HepG2 (cell line): ENCODE data around the gene TNIP1. TPM values are rescaled to one million over a fixed set of nuclear protein-coding genes. Genes with fewer than 3 reads are reported as not detected.

ENCODE experiments used
- ATAC-seq: fragments of 200-7000 bp; cut with Tn5 transposase; 3 replicates; pipeline ENCODE4 v1.9.1; 2020; ENCODE audit warnings: mild to moderate bottlenecking, moderate library complexity
- BruUV-seq: library from RNA; stranded (reverse); fragments of 400-500 nt; replicated peaks from 2 replicates; lab custom pipeline; 2021; lab: Mats Ljungman, UMichigan
- CTCF ChIA-PET: fragments of 300-600 bp; formaldehyde crosslinking; extraction: SDS; loops from one replicate; lab custom pipeline; 2021; ENCODE audit warnings: low total read pairs, inconsistent platforms, low intra/inter-chr PET ratio; lab: Yijun Ruan, JAX
- POLR2A ChIA-PET: fragments of 350-600 bp; sonication (Branson Sonifier 250); formaldehyde crosslinking; loops from one replicate; lab custom pipeline; 2020; ENCODE audit warnings: antibody characterized with exemption, inconsistent platforms; lab: Yijun Ruan, JAX
- DNase-seq: peaks from one replicate; pipeline ENCODE4 v3.0.0-alpha.2; 2015; ENCODE audit warnings: low spot score
- FAIRE-seq: peaks from 3 replicates; lab custom pipeline; 2011; peaks lifted over from hg19 to GRCh38; lab: Jason Lieb, UNC
- H2AFZ ChIP-seq: one replicate; pipeline ENCODE4 v1.6.1; 2011; ENCODE audit warnings: low read length, inconsistent platforms
- H3K27ac ChIP-seq: fragments of 300-600 bp; 3 replicates; pipeline ENCODE4 v1.8.0; 2011; ENCODE audit warnings: mixed run types, mild to moderate bottlenecking, mixed read lengths, low read length, inconsistent platforms; ENCODE audit not compliant: insufficient read depth; ENCODE audit errors: extremely low read length
- H3K27me3 ChIP-seq, 2 experiments: fragments of 200-600 bp in 1 of 2; 2 replicates in 1 of 2; 3 replicates in 1 of 2; pipeline versions ENCODE4 v1.6.0 to v1.8.0; 2011; ENCODE audit warnings: low read length in 2 of 2, mild to moderate bottlenecking in 2 of 2, moderate library complexity in 2 of 2, inconsistent platforms in 1 of 2; ENCODE audit not compliant: insufficient read depth in 2 of 2, control insufficient read depth in 1 of 2
- H3K36me3 ChIP-seq, 2 experiments: fragments of 200-600 bp in 1 of 2; replicated peaks in 1 of 2; 2 replicates in 1 of 2; 3 replicates in 1 of 2; pipeline versions ENCODE4 v1.5.1 to v1.8.0; 2011; ENCODE audit warnings: low read length in 2 of 2, inconsistent platforms in 1 of 2; ENCODE audit not compliant: insufficient read depth in 2 of 2, control insufficient read depth in 1 of 2
- H3K4me1 ChIP-seq: 2 replicates; pipeline ENCODE4 v1.5.1; 2012; ENCODE audit warnings: low read length, inconsistent platforms; ENCODE audit not compliant: insufficient read depth
- H3K4me2 ChIP-seq: 2 replicates; pipeline ENCODE4 v1.6.0; 2011; ENCODE audit warnings: low read depth, low read length, inconsistent platforms
- H3K4me3 ChIP-seq, 3 experiments: fragments of 200-600 bp in 1 of 3; sonication (generic), shearing (Covaris generic) in 1 of 3; replicated peaks in 1 of 3; 2 replicates each; pipeline ENCODE4 v1.5.1; 2011 to 2016; ENCODE audit warnings: low read length in 3 of 3, inconsistent platforms in 2 of 3, low read depth in 2 of 3, mild to moderate bottlenecking in 2 of 3, control low read depth in 1 of 3, mixed read lengths in 1 of 3; ENCODE audit not compliant: insufficient read depth in 1 of 3
- H3K79me2 ChIP-seq: one replicate; pipeline ENCODE4 v1.6.1; 2011; ENCODE audit warnings: low read length, inconsistent platforms; ENCODE audit not compliant: insufficient read depth
- H3K9ac ChIP-seq: 2 replicates; pipeline ENCODE4 v1.6.0; 2011; ENCODE audit warnings: mild to moderate bottlenecking, low read depth, low read length, inconsistent platforms; ENCODE audit not compliant: insufficient read depth
- H3K9me3 ChIP-seq: 2 replicates; pipeline ENCODE4 v1.5.1; 2012; ENCODE audit warnings: mild to moderate bottlenecking, low read length
- H4K20me1 ChIP-seq: 2 replicates; pipeline ENCODE4 v1.6.0; 2011; ENCODE audit warnings: inconsistent platforms, mild to moderate bottlenecking, low read length, moderate library complexity; ENCODE audit not compliant: insufficient read depth
- CENPBD1 ChIP-seq: sonication (generic); formaldehyde crosslinking; IDR thresholded peaks from 2 replicates; pipeline ENCODE4 v1.8.0; 2022; ENCODE audit warnings: missing genetic modification reagents, low read depth, mild to moderate bottlenecking, borderline replicate concordance
- GFI1 ChIP-seq: sonication (generic); formaldehyde crosslinking; IDR thresholded peaks from 2 replicates; pipeline ENCODE4 v1.5.0; 2020; ENCODE audit warnings: missing genetic modification reagents, mild to moderate bottlenecking, borderline replicate concordance
- HOMEZ ChIP-seq: IDR thresholded peaks from 2 replicates; pipeline ENCODE4 v1.6.1; 2016; ENCODE audit warnings: low read depth
- MYNN ChIP-seq: sonication (generic); formaldehyde crosslinking; IDR thresholded peaks from 2 replicates; pipeline ENCODE4 v1.4.0; 2020; ENCODE audit warnings: mild to moderate bottlenecking, low read depth, missing genetic modification reagents
- SP1 ChIP-seq, 2 experiments: fragments of 450-650 bp in 1 of 2; sonication (generic) in 1 of 2; formaldehyde crosslinking in 1 of 2; IDR thresholded peaks; 2 replicates each; pipeline versions ENCODE4 v1.4.0 to v1.6.1; 2016 to 2020; ENCODE audit warnings: missing genetic modification reagents in 1 of 2
- THYN1 ChIP-seq: sonication (generic); formaldehyde crosslinking; IDR thresholded peaks from 2 replicates; pipeline ENCODE4 v1.8.1; 2023; ENCODE audit warnings: low read depth, mild to moderate bottlenecking, moderate library complexity, missing genetic modification reagents, borderline replicate concordance
- TOPORS ChIP-seq: sonication (generic); formaldehyde crosslinking; IDR thresholded peaks from 2 replicates; pipeline ENCODE4 v1.8.0; 2023; ENCODE audit warnings: mild to moderate bottlenecking, missing genetic modification reagents
- YY1 ChIP-seq: IDR thresholded peaks from 2 replicates; pipeline ENCODE4 v1.6.1; 2011; ENCODE audit warnings: low read length, low read depth, moderate library complexity, mild to moderate bottlenecking; ENCODE audit not compliant: insufficient read depth, insufficient replicate concordance
- ZNF264 ChIP-seq: sonication (generic); formaldehyde crosslinking; IDR thresholded peaks from 2 replicates; pipeline ENCODE4 v1.4.0; 2020; ENCODE audit warnings: missing genetic modification reagents
- ZNF619 ChIP-seq: sonication (generic); formaldehyde crosslinking; IDR thresholded peaks from 2 replicates; pipeline ENCODE4 v1.4.0; 2020; ENCODE audit warnings: mild to moderate bottlenecking, missing genetic modification reagents
- ZNF703 ChIP-seq: sonication (generic); formaldehyde crosslinking; IDR thresholded peaks from 2 replicates; pipeline ENCODE4 v1.5.1; 2020; ENCODE audit warnings: missing genetic modification reagents, mild to moderate bottlenecking, moderate library complexity, borderline replicate concordance
- ZNF709 ChIP-seq: sonication (generic); formaldehyde crosslinking; IDR thresholded peaks from 2 replicates; pipeline ENCODE4 v1.5.0; 2020; ENCODE audit warnings: mild to moderate bottlenecking, missing genetic modification reagents
- WGBS: methylation state at CpG from one replicate; pipeline ENCODE4 v1.1.6; 2017; ENCODE audit warnings: low lambda C conversion rate; 5-methylcytosine and 5-hydroxymethylcytosine counted together
- in situ Hi-C: cut with HindIII; loops from 2 replicates; pipeline ENCODE4 v1.10.0; 2017; ENCODE audit warnings: low pct_unique_long_range_greater_than_20kb; ENCODE audit not compliant: extremely low pct_ligation_motif_present
- intact Hi-C: fragments of 100-400 bp; cut with micrococcal nuclease; formaldehyde crosslinking; loops from one replicate; pipeline ENCODE4 v1.10.0; 2022; ENCODE audit not compliant: unreplicated experiment
- polyA plus RNA-seq, 8 experiments: library from polyadenylated mRNA; depleted of rRNA in 3 of 8; stranded (reverse) in 7 of 8; unstranded in 1 of 8; fragments of >200 nt; fragmentation: Illumina TruSeq in 4 of 8; extraction: Trizol in 4 of 8; gene quantifications; 2 replicates each; pipeline versions ENCODE4 v1.2.1 to v1.2.3, GENCODE V29; 2011 to 2016; ENCODE audit warnings: low read depth in 4 of 8, missing spikeins in 1 of 8, mixed read lengths in 1 of 8; ENCODE audit not compliant: insufficient read depth in 1 of 8
- total RNA-seq, 5 experiments: library from RNA; depleted of rRNA; stranded (reverse); fragments of >200 nt; fragmentation: Illumina TruSeq; extraction: Trizol; gene quantifications; 2 replicates each; pipeline ENCODE4 v1.2.3, GENCODE V29; 2016; ENCODE audit warnings: low read depth in 1 of 5
- TF ChIP-seq, protein P1 (sequence below): sonication (generic); formaldehyde crosslinking; IDR thresholded peaks from 2 replicates; pipeline ENCODE4 v1.4.0; 2020; ENCODE audit warnings: missing genetic modification reagents, mild to moderate bottlenecking, borderline replicate concordance
- TF ChIP-seq, protein P2 (sequence below): sonication (generic); formaldehyde crosslinking; IDR thresholded peaks from 2 replicates; pipeline ENCODE4 v1.8.0; 2022; ENCODE audit warnings: missing genetic modification reagents, mild to moderate bottlenecking, moderate library complexity, borderline replicate concordance

Gene TNIP1
- total and polyA plus RNA-seq, 2 of the 13 experiments (the other 11 are each of a cell fraction or from before 2014, with no cell fraction given) = 26.2 to 45.9 TPM

DNA sequence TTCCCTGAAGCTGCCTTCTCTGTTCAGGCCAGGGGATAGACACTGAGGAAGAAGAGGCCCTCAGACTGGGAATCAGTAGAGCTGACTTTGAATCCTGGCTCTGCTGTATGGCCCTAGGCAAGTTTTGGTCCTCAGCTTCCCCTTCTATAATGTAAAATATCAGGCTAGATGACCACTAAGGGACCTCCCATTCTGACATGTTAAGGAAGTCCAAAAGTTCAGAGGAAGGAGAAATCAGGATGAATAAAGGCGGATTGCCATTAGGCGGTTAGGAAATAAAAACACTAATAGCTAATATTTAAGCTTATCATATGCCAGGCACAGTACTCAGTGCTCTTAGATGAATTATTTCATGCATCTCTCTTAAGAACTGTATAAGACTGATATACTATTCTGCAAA, 8.9 kb upstream of the TNIP1 start:
- DNase-seq = no peak
- 57% methylated on average over 2 of the region's 2 CpGs for WGBS
- H3K4me1 ChIP-seq = peaks cover 50% of the 10 kb centered on the region
- no peak overlapping the region for H3K27ac ChIP-seq
- in situ Hi-C loops (no loop called here), intact Hi-C loops (loop anchor here (5.0 kb wide), 1 partner anchor 37 kb away; no protein-coding TSS in a partner anchor)
- no peaks in the 10 kb centered on the region for H4K20me1 ChIP-seq
- no peaks in the 10 kb centered on the region for H3K79me2 ChIP-seq
- H2AFZ ChIP-seq = no peak overlapping the region
- no peak for ATAC-seq
- no peaks in the 10 kb centered on the region for H3K9me3 ChIP-seq
- no peak for FAIRE-seq
- H3K9ac ChIP-seq = no peak overlapping the region
- H3K4me2 ChIP-seq = no peak overlapping the region
- ChIA-PET CTCF (no interaction called here), POLR2A (interaction anchor here (1.9 kb wide), 1 partner anchor 9 kb away, joined by 6 read pairs; the partner anchor contains the start of gene TNIP1)
- H3K36me3 ChIP-seq = no peaks in the 10 kb centered on the region
- H3K4me3 ChIP-seq = no peak overlapping the region
- no TSS peak for BruUV-seq
- peaks cover 2 to 10% of the 10 kb centered on the region in 2 experiments; a peak in 2 of 5 replicates for H3K27me3 ChIP-seq
- TF ChIP-seq ZNF703 (CRISPR knock-in tag) (no peak), ZNF619 (CRISPR knock-in tag) (no peak), GFI1 (CRISPR knock-in tag) (no peak), MYNN (no peak), HOMEZ (CRISPR knock-in tag) (no peak), TOPORS (CRISPR knock-in tag) (no peak), THYN1 (no peak), SP1 (IDR thresholded peaks at IDR 0.05) (no peak), SP1 (CRISPR knock-in tag; IDR thresholded peaks at IDR 0.05) (no peak), YY1 (no peak), CENPBD1 (CRISPR knock-in tag) (no peak), ZNF264 (CRISPR knock-in tag) (no peak), ZNF709 (no peak)
- TF ChIP-seq, protein P1, sequence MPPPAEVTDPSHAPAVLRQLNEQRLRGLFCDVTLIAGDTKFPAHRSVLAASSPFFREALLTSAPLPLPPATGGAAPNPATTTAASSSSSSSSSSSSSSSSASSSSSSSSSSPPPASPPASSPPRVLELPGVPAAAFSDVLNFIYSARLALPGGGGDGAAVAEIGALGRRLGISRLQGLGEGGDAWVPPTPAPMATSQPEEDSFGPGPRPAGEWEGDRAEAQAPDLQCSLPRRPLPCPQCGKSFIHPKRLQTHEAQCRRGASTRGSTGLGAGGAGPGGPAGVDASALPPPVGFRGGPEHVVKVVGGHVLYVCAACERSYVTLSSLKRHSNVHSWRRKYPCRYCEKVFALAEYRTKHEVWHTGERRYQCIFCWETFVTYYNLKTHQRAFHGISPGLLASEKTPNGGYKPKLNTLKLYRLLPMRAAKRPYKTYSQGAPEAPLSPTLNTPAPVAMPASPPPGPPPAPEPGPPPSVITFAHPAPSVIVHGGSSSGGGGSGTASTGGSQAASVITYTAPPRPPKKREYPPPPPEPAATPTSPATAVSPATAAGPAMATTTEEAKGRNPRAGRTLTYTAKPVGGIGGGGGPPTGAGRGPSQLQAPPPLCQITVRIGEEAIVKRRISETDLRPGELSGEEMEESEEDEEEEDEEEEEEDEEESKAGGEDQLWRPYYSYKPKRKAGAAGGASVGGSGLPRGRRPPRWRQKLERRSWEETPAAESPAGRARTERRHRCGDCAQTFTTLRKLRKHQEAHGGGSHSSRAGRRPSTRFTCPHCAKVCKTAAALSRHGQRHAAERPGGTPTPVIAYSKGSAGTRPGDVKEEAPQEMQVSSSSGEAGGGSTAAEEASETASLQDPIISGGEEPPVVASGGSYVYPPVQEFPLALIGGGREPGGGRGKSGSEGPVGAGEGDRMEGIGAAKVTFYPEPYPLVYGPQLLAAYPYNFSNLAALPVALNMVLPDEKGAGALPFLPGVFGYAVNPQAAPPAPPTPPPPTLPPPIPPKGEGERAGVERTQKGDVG (CRISPR knock-in tag) = no peak
- TF ChIP-seq, protein P2, sequence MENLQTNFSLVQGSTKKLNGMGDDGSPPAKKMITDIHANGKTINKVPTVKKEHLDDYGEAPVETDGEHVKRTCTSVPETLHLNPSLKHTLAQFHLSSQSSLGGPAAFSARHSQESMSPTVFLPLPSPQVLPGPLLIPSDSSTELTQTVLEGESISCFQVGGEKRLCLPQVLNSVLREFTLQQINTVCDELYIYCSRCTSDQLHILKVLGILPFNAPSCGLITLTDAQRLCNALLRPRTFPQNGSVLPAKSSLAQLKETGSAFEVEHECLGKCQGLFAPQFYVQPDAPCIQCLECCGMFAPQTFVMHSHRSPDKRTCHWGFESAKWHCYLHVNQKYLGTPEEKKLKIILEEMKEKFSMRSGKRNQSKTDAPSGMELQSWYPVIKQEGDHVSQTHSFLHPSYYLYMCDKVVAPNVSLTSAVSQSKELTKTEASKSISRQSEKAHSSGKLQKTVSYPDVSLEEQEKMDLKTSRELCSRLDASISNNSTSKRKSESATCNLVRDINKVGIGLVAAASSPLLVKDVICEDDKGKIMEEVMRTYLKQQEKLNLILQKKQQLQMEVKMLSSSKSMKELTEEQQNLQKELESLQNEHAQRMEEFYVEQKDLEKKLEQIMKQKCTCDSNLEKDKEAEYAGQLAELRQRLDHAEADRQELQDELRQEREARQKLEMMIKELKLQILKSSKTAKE = no peak
